HG03103 (cell line): Measurements from ENCODE around the gene PLEKHA7.

Source experiments
- ATAC-seq: cut with Tn5 transposase; IDR thresholded peaks from one replicate; pipeline ENCODE4 v1.9.1; 2021; ENCODE audit warnings: low read depth; ENCODE audit not compliant: unreplicated experiment

The PLEKHA7 gene

GRCh38 chr11:16759857-16760508, 254.2 kb downstream of the PLEKHA7 start:
- ATAC-seq, result no peak

DNA sequence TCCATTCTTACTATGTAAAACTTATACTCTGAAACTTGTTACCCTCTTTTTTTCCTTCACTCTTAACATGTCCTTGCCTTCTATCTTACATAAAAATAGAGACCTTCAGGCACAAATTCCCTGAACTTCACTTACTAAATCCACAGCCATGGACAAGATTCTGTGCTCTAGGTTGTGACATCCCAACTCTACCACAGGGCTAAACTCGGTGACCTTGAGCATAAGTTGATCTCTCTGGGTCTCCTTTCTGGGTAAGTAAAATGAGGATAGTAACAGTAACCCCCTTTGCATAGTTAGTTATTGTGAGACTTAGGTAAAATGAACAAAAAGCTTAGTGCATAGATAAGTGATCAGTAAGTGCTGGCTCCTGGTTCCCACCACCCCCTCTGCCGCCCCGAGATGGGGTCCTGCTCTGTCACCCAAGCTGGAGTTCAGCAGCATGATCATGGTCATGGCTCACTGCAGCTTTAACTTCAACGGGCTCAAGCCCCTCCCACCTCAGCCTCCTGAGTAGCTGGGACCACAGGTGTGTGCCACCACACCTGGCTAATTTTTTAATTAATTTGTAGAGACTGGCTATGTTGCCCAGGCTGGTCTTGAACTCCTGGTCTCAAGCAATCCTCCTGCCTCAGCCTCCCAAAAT, 255.7 kb downstream of the PLEKHA7 start:
- ATAC-seq, result no peak

- no peak for ATAC-seq
Measured at GRCh38 chr11:16750417-16750816, 263.8 kb downstream of the PLEKHA7 start.

- ATAC-seq, result no peak
Measured at GRCh38 chr11:16749666-16750065, 264.5 kb downstream of the PLEKHA7 start.

DNA sequence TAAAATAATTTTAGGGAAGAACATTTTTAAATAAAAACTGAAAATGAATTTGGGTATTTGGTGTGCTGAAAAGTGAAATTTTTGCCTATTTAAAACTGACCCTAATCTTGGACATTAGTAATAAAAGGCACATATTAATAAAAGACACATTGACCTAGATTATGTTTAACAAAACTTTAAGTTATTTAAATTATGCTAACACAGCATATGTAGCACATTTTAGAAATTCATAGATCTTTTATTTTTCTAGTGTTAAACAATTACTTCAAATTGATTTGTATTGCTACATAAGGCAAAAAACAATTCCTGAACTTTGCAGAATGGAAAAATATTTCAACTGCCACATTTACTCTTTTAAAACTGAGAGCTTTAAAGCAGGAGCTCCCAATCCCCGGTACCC, 265.1 kb downstream of the PLEKHA7 start:
- no peak for ATAC-seq

- no peak for ATAC-seq
Measured at GRCh38 chr11:16745950-16746605, 268.1 kb downstream of the PLEKHA7 start.

DNA sequence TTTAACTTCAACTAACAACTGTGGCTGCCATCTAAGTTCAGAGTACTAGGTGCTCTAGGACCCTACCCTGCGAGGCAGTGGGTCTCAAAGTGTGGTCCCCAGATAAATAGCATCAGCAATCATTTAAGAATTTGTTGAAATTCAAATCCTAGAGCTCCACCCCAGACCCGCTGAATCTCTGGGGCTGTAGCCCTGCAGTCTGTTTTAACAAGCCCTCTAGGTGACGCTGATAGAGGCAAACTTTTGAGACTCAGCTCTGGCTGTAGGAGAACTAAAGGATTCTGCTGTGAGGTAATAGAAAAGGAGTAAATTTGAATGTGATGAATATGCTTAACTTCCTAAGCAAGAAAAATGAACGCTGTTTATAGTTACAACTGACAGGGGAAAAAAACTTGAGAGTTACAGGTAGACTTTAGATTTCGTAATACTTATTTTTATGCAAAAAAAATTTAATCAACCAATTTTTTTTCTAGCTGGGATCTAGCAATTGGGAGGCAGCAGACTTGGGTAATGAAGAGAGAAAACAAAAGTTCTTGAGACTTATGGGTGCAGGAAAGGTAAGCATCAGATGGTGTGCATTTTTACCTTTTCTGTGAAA, 270.0 kb downstream of the PLEKHA7 start:
- no peak for ATAC-seq

- ATAC-seq, result no peak
Measured at GRCh38 chr11:16743478-16743877, 270.7 kb downstream of the PLEKHA7 start.

- ATAC-seq, result no peak
Measured at GRCh38 chr11:16741473-16741872, 272.7 kb downstream of the PLEKHA7 start.

- no peak for ATAC-seq
Measured at GRCh38 chr11:16738947-16739815, 275.0 kb downstream of the PLEKHA7 start.

DNA sequence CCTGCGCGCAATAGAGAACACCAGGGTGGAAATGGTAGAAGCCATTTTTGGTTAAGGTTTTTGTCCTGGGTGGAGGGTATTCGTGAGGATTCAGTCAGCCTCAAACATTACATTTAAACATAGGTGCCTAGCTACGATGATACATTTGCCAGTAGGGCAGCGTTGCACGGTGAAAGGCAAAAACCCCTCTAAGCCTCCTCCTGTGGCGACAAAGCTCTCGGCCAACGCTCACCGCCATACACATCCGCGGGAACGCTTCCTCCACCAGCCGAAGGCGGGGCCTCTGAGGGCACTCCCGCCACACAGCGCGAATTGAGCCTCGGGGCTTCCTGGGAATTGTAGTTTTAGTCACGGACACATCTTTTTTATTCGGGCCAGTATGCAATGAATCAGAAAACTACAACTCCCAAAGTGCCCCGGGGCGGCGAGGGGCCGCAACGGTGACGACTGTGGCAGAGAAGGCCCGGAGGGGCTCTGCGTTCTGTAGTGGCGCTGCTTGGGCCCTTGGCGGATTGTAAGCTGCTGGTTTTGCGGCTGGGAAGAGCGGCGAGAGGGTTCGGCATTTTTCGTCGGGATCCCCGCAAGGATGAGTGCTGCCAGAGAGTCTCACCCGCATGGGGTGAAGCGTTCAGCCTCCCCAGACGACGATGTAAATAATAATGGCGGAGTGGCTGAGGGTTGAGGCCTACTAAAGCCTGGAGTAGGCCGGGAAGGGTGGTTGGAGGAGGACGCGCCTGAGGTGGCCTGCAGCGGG, 275.8 kb downstream of the PLEKHA7 start, which contains the start of gene C11orf58:
Gene C11orf58 (plus strand): TSS at position 455 of the 754 bp plus-strand sequence. CDS start 132 bp downstream, at position 587.
- ATAC-seq, result peak; percentile 96

DNA sequence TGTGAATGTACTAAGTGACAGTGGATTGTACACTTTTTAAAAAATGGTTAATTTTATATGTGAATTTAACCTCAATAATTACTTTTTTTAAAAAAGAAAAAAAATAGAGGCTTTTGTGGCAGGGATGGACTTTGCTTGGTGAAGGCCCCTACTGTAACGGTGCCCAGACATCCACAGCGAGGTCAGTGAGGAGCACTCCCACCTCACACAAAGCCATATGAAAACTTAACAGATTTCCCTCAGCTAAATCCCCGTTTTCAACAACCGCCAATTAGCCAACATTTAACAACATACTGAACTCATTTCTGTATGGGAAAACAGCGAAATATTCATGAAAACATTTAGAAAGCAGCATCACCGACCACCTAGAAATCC, 276.4 kb downstream of the PLEKHA7 start:
- peak; percentile 6 for ATAC-seq
